Measurements from ENCODE around the gene KRT4.

KRT4 gene

GRCh38 chr12:52792185-52793029 lies 21.5 kb downstream of the KRT4 start:
- no peak for DNase-seq (ENCODE audit: low spot score)

DNA sequence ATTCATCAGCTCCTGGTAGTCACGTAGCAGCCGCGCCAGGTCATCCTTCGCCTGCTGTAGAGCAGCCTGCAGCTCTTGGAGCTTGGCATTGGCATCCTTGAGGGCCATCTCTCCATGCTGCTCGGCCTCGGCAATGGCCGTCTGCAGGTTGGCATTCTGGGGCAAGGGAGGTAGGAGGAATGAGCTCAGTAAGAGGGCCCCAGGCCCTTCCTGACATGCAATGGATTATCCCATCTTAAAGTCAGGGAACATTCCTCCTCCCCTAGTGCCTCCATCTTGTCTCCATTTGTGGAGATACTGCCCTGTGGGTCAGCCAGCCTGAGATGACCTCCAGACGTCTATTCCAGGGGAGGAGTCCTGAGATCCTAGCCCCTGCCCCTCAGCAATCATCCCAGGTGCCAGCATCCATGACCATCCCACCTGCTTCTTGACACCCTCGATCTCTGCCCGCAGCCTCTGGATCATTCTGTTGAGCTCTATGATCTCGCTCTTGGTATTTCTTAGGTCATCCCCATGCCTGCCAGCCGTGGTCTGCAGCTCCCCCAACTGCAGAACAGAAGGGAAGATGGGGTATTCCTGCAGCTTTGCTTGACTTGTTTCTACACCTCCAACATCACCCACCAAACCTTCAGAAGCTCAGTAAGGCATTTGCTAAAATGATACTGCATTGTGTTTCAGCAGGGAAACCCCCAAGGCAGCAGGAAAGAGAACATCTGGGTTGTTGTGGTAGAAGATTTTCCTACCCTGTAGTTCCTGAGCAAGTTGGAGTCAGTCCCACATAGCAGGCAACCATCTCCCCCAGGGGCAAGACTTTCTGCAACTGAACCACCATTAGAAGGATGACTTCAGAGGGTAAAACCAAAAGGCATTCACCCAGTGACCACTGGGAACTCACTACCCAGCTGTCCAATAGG lies 22.4 kb downstream of the KRT4 start:
- DNase-seq (ENCODE audit: low spot score): no peak

GRCh38 chr12:52790427-52791270 lies 23.3 kb downstream of the KRT4 start:
- DNase-seq (ENCODE audit: low spot score): no peak

GRCh38 chr12:52789637-52790426 lies 24.1 kb downstream of the KRT4 start:
- DNase-seq (ENCODE audit: low spot score): peak; percentile 49

- DNase-seq (ENCODE audit: low spot score): no peak
These were observed 24.9 kb downstream of the KRT4 start for GRCh38 chr12:52788876-52789636.

- no peak for DNase-seq (ENCODE audit: low spot score)
These were observed 25.6 kb downstream of the KRT4 start for GRCh38 chr12:52788192-52788875.

DNA sequence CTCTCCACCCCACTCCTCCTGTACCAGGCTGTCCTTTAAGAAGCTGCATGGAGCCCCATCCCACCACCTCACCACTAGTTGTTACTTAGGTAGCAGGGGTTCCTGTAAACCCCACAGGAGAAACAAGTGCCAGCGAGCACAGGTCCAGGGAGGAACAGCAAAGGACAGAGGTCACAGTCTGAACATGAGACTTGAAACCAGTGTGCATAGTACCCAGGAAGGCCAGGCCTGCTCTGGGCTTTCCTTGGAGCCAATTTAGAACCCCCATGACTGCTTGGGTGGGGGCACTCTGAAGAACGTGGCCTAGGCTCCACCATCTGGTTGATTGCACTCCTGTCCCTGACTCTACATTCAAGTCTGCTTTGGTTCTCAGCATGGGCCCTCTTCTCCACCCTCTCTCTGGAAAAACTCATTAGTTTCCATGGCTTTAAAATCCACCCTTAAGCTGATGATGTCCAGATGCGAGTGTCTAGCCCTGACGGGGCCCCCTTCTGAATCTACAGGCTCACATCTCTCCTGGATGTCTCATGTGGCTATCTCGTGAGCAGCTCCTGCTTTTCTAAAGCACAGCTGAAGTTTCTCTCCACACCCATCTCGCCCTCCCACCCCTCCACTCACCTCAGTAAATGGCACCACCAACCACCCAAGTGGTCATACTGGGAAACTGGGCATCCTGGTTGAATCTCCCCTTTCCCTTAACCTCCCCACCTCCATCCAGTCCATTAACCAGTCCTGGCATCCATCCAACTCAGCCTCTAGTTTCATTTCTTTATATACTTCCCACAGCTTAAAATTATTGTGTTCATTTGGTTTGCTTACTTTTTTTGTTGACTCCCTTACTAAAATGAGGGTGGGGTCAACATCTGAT lies 26.4 kb downstream of the KRT4 start:
- no peak for DNase-seq (ENCODE audit: low spot score)

- no peak for DNase-seq (ENCODE audit: low spot score)
These were observed 29.0 kb downstream of the KRT4 start for GRCh38 chr12:52784909-52785308.

DNA sequence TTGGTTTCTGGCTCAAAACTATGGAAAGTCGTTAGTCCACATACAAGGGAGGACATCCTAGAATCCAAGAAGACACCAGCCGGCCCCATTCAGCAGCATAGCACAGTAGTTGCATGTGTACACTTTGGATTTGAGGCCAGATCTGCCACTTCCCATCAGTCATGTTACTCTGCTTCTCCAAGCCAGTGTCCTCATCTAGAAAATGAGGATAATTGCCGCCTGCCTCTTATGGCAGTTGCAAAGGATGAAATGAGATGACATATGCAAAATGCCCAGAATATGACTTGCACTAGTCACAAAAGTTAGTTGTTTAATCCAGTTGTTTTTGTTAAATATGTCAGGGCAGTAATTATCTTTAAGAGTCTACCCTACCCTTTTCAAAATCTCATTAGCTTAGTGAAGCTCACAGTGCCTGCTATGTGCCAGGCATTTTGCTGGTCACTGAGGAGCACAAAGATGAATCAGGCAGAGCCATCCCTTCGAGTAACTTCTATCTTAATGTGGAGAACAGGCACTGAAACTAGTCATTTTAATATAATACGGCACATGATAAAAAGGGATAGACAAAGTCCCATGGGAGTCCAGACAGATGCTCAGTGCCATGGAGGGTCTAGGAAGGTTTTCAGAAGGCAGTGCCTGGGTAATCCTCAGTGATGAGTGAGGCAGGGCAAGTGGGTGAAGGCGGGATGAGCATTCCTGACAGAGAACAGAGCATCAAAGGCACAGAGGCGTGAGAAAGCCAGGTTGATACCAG lies 30.2 kb downstream of the KRT4 start:
- DNase-seq (ENCODE audit: low spot score): no peak

GRCh38 chr12:52782502-52782901 lies 31.4 kb downstream of the KRT4 start:
- no peak for DNase-seq (ENCODE audit: low spot score)

DNA sequence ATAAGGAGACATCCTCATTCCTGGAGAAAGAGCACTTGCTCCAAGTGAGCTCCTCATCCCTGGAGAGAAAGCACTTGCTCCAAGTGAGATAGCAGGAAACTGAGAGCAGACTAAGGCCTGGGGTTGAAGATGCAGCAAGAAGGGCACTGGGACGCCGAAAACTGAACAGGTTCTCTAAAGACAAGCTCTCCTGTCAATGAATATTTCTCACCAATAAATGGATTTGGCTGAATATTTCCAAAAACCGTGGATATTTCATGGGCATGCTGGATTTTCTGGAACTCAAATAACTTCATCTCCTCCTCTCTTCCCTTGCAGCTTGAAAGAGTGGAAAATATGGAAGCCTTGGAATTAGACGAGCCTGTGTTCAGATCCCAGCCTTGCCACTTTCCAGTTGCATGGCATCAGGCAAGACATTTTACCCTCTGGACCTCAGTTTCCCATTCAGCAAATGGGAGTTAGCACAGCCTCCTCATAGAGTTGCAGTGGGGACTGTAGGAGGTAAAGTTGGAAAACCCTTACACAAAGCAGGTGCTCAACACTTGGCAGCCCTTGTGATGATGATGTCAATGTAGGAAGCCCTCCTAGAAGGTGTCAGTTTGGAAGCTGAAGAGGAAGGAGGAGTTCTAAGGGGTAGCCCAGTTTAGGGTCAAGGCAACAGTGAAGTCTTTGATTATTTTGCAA lies 32.4 kb downstream of the KRT4 start:
- DNase-seq (ENCODE audit: low spot score): no peak

DNA sequence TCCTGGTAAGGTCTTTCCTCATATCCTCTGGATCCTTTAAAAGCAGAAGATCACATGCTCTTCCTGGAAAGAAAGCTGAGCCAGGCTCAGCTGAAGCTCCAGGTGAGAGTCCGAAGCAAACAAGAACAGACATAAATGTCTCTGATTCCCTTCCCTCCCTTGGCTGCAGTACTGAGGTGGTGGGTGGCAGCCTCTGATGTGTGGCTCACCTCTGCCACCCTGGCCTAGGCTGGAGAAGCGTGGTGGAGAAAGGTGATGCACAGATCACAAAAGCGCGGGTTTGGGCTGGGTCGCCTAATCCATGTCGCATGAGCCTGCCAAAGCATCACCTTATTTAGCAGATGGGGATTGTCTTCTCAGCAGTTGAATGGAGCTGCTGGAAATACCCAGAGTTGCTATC lies 34.0 kb downstream of the KRT4 start:
- no peak for DNase-seq (ENCODE audit: low spot score)

GRCh38 chr12:52778833-52779232 lies 35.1 kb downstream of the KRT4 start:
- no peak for DNase-seq (ENCODE audit: low spot score)

DNA sequence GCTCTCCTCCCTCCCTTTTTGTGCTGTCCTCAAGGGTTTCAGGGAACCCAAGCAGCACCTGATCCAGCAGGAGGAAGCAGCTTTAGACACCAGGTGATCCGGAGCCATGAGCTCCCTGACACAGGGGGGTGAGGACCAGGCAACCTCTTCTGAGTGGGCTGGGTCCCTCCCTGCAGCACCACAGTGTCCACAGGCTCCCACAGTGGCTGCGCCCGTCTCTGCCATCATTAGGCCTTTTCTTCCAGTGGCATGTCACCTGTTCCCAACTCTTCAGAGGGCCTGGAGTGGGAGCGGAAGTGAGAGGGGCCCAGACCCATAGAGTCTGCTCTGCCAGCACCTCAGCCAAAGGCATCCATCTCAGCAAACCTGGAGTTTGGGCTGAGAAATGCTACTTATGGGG lies 36.4 kb downstream of the KRT4 start:
- DNase-seq (ENCODE audit: low spot score): no peak

DNA sequence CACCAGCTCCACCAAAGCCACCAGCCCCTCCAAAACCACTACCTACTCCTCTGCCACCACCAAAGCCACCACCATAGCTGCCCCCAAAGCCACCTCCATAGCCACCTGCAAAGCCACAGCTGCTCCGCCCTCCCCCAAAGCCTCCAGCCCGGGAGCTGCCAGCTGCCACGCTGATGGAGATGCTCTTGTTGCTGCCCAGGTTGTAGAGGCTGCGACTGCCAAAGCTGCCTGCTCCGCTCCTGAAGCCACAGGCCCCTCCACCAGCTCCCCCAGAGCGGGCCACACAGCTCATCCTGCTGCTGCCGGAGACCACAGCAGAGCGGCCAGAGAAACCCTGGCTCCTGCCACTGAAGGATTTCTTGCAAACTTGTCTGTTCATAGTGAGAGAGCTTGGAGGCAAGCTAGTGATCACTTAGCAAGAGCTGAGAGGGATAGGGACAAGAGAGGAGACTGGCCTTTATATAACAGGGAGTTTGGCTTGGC lies 37.0 kb downstream of the KRT4 start, which contains the start of gene KRT76:
TSS of gene KRT76 (minus strand) at position 433 of the 483 bp plus-strand sequence. CDS start at position 379, 54 bp downstream.
- DNase-seq (ENCODE audit: low spot score): no peak

DNA sequence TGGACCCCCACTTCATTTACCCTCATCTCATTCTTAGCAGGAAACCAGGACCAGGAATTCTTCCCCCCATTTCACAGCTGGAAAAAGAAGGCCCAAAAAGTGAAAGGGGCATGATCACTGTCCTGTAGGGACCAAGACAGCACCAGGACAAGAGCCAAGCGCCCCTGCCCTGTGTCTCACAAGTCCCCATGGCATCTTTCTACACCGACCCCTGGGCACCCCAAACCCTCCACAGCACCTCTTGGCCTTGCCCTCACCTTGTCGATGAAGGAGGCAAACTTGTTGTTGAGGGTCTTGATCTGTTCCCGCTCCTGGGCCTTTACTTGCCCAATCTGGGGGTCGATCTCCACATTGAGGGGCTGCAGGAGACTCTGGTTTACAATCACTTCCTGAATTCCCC lies 37.5 kb downstream of the KRT4 start:
- DNase-seq (ENCODE audit: low spot score): no peak

- peak; percentile 81 for DNase-seq (ENCODE audit: low spot score)
These were observed 39.2 kb downstream of the KRT4 start for GRCh38 chr12:52774629-52775250.
